Duodenal mucosa (tissue), 2 donors: ENCODE results near the gene MAP3K4.

ENCODE experiments used
- H3K27ac ChIP-seq: one replicate; pipeline ENCODE4 v1.7.0; 2013; ENCODE audit warnings: low read depth, low read length
- H3K27me3 ChIP-seq, 2 donors: one replicate each; pipeline ENCODE4 v1.7.0; 2013; ENCODE audit warnings: low read length in 2 of 2, control low read depth in 1 of 2; ENCODE audit not compliant: insufficient read depth in 2 of 2, control insufficient read depth in 1 of 2
- H3K36me3 ChIP-seq, 2 donors: one replicate each; pipeline ENCODE4 v1.7.0; 2013; ENCODE audit warnings: low read length in 2 of 2, control low read depth in 1 of 2; ENCODE audit not compliant: insufficient read depth in 2 of 2, control insufficient read depth in 1 of 2
- H3K4me1 ChIP-seq, 2 donors: one replicate each; pipeline ENCODE4 v1.7.0; 2013; ENCODE audit warnings: low read length in 2 of 2, control low read depth in 1 of 2; ENCODE audit not compliant: insufficient read depth in 2 of 2, control insufficient read depth in 1 of 2
- H3K4me3 ChIP-seq, 2 donors: one replicate each; pipeline ENCODE4 v1.7.0; 2013; ENCODE audit warnings: low read length in 2 of 2, low read depth in 1 of 2
- H3K9ac ChIP-seq, 2 donors: one replicate each; pipeline ENCODE4 v1.7.0; 2013; ENCODE audit warnings: low read length in 2 of 2, low read depth in 1 of 2
- H3K9me3 ChIP-seq, 2 donors: one replicate each; pipeline ENCODE4 v1.7.0; 2013; ENCODE audit warnings: low read length in 2 of 2, control low read depth in 1 of 2; ENCODE audit not compliant: control insufficient read depth in 1 of 2

MAP3K4 gene

DNA sequence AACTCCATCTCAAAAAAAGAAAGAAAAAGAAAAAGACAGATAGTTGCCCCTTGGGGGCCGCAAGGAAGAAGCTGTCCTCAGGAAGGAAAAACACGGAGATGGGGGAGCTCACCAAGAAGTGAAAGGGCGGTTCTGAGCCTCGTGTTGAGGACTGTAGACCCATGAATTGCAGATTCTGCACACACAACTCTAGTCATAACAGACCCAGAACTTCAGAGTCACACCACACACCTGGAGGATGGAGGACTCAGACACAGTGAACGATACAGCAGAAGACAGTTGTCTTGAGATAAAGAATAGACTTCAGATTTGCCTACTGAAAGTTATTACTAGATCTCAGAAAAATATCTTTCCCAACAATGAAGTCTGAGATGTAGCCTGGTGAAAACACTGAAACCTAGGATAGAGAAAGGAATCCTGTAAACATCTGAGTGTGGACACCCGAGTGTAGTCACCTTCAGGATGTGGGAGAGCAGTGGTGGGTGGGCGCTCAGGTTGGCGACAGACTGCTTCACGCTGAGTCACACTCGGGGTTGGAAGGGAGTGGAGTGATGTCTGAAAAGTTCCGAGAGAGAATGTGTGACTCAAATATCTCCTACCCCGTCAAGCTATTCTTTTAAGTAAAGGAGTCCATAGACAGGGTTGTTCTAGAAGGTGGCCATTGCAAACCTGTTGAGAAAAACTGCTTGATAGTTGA, 88.1 kb downstream of the MAP3K4 start:
- Histone ChIP-seq H3K27me3 (no peaks in the 10 kb centered on the region), H3K36me3 (peaks cover 27 to 60% of the 10 kb centered on the region in 2 donors), H3K27ac (no peak overlapping the region), H3K9me3 (no peaks in the 10 kb centered on the region), H3K9ac (no peak overlapping the region), H3K4me1 (no peaks in the 10 kb centered on the region), H3K4me3 (no peak overlapping the region)

DNA sequence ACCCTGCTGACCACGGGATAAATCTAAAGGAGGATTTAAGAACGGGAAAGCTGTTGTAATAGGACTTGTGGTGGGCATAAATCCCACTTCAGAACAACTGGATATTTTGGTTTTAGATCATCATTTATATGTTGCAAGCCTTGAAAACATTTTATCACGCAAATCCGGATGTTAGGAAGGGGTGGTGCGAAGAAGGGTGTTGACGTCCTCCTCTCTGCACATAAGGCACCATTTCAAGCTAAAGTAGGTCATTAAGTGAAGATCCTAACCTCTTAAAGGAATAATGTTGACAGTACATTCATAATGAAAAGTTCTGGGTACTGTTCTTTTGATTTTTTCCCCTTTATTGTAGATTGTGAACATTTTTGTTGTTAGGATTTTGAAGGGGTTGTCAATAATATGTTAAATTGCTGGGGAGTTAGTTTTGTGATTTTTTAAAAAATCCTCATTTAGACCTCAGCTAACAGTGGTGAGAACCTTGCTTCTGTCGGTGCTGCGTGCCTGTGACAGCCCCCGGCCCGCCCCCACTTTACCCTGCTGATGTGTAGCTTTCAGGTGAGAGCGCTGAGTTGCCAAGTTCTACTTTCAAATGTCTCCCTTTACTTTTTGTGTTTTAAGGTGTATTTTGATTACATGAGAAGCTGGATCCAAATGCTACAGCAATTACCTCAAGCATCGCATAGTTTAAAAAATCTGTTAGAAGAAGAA, 88.8 kb downstream of the MAP3K4 start:
- no peak overlapping the region for H3K9ac ChIP-seq
- H3K36me3 ChIP-seq, result peaks cover 29 to 63% of the 10 kb centered on the region in 2 donors
- H3K9me3 ChIP-seq, result no peaks in the 10 kb centered on the region
- H3K27ac ChIP-seq, result no peak overlapping the region
- no peak overlapping the region for H3K4me3 ChIP-seq
- H3K4me1 ChIP-seq, result no peaks in the 10 kb centered on the region
- H3K27me3 ChIP-seq, result no peaks in the 10 kb centered on the region

DNA sequence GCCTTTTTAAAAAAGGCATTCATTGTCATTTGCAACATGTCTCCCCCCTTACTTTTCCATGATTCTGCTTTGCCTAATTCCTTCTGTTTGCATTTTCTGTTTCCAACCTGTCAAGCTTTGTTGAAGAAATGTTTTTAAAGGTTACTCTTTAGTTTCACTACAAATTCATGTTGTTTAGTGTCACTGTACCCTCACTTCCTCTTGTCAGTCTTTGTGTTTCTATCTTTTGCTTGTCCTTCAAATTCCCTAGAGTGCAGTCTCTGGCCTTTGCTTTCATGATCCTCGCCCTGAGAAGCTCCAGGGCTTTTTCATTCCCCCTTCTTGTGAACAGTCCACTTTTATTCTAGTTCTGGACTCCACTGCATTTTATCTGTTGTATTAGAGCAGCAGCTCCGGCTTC, 90.6 kb downstream of the MAP3K4 start:
- Histone ChIP-seq H3K36me3 (peaks cover 30 to 76% of the 10 kb centered on the region in 2 donors), H3K27me3 (no peaks in the 10 kb centered on the region)

DNA sequence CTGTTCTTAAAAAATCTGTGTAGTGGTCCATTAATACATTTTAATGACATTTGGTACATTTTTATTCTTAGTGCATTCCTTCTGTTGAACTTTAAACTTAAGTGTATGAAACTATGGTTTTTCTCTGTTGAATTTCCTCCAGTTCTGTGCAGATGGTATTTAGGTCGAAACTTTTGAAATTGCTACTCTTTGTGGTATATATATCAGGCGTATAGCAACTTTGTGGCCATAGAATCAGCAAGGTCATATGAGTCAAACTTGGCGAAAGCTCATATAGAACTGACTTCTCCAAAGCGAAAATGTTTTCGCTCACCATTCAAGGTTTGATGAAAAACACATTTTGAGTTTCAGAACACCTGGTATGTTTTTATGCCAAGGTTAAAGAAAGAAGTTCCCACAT, 93.7 kb downstream of the MAP3K4 start:
- Histone ChIP-seq H3K4me1 (no peaks in the 10 kb centered on the region), H3K36me3 (peaks cover 51 to 85% of the 10 kb centered on the region in 2 donors), H3K9me3 (no peaks in the 10 kb centered on the region), H3K27me3 (no peaks in the 10 kb centered on the region), H3K9ac (no peak overlapping the region), H3K4me3 (no peak overlapping the region), H3K27ac (no peak overlapping the region)

More for the DNA sequence above, 90.6 kb downstream of the MAP3K4 start:
- no peak overlapping the region for H3K4me3 ChIP-seq
- no peak overlapping the region for H3K9ac ChIP-seq
- no peaks in the 10 kb centered on the region for H3K4me1 ChIP-seq
- H3K9me3 ChIP-seq, result no peaks in the 10 kb centered on the region
- no peak overlapping the region for H3K27ac ChIP-seq

DNA sequence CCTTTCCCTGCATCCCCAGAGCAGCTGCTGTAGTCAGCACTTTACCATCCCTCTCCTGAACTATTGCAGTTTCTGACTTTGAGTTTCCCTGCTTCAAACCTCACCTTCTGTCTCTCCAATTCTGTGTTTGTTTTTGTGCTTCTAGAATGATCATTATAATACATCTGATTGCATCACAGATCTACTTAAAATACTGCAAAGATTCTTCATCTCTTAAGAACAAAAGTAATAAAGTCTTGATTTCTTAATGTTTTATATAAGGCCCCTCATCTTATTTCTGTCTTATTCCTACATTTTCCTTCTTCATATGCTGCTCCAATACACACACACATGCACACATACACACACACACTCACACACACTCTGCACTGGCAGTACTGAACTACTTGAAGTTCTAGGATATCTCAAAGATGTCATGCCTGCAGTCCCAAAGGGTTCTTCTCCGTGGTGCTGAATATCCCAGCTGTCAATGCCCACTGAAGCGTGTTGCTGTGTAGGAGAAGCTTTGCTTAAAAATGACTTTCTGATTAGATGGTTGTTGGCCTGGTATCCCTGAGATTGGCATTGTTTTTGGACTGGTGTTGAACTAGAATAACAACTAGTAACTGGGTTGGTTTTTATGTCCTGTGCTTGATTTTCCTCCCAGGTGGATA, 97.2 kb downstream of the MAP3K4 start:
- Histone ChIP-seq H3K27me3 (no peaks in the 10 kb centered on the region), H3K9me3 (no peaks in the 10 kb centered on the region), H3K4me3 (no peak overlapping the region), H3K36me3 (peaks cover 47 to 76% of the 10 kb centered on the region in 2 donors), H3K27ac (no peak overlapping the region), H3K9ac (no peak overlapping the region), H3K4me1 (no peaks in the 10 kb centered on the region)

DNA sequence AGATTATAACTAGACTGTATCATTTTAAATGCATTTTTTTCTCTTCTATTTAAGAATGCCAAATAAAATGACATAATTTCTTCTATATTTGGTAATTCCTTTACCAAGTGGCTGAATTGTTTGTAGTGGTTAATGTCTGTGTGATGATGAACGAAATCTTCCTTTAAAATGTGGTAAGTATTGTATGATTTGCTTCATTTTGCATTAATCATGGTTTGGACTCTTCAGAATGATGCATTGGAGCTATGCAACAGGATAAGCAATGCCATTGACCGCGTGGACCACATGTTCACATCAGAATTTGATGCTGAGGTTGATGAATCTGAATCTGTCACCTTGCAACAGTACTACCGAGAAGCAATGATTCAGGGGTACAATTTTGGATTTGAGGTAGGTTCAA, 99.6 kb downstream of the MAP3K4 start:
- no peaks in the 10 kb centered on the region for H3K4me1 ChIP-seq
- H3K9ac ChIP-seq, result no peak overlapping the region
- H3K36me3 ChIP-seq, result peaks cover 50 to 72% of the 10 kb centered on the region in 2 donors
- H3K9me3 ChIP-seq, result no peaks in the 10 kb centered on the region
- H3K27me3 ChIP-seq, result no peaks in the 10 kb centered on the region
- H3K4me3 ChIP-seq, result no peak overlapping the region
- H3K27ac ChIP-seq, result no peak overlapping the region

DNA sequence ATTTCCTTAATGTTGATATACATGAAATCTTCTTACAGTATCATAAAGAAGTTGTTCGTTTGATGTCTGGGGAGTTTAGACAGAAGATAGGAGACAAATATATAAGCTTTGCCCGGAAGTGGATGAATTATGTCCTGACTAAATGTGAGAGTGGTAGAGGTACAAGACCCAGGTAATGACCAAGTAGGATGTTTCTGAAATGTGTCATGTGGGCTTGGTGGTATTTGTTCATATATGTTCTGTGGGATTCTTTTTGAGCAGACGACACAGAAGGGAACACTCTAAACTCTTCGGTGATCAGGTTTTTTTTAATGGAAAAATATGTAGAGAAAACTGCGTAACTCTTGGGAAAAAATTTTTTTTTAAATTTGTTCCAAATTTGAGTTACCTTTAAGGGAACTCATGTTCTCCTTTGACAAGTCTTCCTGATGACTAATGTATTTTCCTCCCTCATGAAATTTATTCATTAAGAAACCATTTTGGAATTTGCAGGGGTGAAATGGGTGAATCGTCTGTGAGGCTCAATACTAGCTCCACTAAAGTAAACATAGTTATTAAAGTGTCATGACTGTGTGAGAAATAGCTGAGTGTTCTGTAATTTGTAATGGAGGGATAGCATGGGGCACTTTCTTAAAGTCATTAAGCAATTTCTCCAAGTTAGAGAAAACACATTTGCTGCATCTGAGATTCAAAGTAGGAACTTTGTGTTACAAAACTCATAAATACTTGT, 100.6 kb downstream of the MAP3K4 start:
- Histone ChIP-seq H3K27me3 (no peaks in the 10 kb centered on the region), H3K36me3 (peaks cover 51 to 70% of the 10 kb centered on the region in 2 donors), H3K9me3 (no peaks in the 10 kb centered on the region), H3K4me1 (no peaks in the 10 kb centered on the region), H3K4me3 (no peak overlapping the region), H3K9ac (no peak overlapping the region), H3K27ac (no peak overlapping the region)

DNA sequence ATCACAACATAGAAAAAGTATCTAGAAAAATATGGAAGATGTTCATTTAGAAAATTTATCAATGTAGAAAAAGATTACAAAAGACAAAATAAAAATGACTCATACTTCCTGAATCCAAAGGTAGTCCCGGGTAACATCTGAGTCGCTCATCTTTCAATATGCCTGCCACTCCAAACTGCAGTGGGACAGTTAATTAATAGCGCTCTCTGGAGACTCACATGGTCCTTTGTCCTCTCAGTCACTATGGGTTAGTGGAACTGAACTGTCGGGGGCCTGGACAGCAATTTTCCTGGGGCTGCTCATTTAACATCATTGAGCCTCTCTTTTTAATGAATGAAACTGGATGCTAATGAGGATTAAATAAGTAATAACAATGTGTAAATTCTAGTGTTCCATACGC, 103.4 kb downstream of the MAP3K4 start:
- no peaks in the 10 kb centered on the region for H3K4me1 ChIP-seq
- H3K27me3 ChIP-seq, result no peaks in the 10 kb centered on the region
- H3K9ac ChIP-seq, result no peak overlapping the region
- H3K4me3 ChIP-seq, result no peak overlapping the region
- H3K9me3 ChIP-seq, result no peaks in the 10 kb centered on the region
- peaks cover 44 to 64% of the 10 kb centered on the region in 2 donors for H3K36me3 ChIP-seq
- H3K27ac ChIP-seq, result no peak overlapping the region

DNA sequence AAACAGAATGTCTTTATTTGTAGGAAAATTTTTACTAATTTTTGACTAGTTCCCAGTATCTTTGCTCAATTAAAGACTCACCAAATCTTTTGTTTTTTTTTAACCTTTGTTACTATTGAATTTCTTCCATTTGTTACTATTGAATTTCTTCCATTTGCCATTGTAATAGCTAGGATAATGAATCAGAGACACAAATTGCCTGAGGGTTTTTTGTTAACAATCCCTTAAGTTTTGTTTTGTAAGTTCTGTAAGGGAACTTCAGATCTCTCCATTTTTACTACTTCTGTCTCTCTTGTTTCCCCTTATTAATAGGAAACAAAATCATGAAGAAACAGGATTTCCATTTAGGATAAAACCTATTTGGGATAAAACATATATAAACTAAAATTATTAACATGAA, 104.3 kb downstream of the MAP3K4 start:
- Histone ChIP-seq H3K36me3 (peaks cover 46 to 63% of the 10 kb centered on the region in 2 donors), H3K27me3 (no peaks in the 10 kb centered on the region), H3K4me1 (no peaks in the 10 kb centered on the region), H3K27ac (no peak overlapping the region), H3K9me3 (no peaks in the 10 kb centered on the region), H3K9ac (no peak overlapping the region), H3K4me3 (no peak overlapping the region)

DNA sequence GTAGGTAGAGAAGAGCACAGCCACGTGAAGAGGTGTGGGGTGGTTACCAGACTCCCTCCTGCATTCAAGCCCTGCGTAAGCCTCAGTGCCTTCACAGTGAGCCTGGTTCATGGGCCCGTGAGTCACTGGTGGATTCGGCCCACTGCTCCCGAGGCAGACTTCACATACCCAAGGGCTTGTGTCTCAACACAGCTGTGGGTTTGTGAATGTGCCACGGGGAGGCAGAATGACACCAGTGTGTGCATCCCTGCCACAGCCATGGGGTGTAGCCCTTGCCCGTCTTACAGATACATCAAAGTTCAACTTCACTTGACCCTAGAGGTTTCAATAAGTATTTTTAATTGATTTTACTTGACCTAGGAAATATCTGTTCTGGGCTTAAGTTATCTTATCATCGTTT, 108.5 kb downstream of the MAP3K4 start:
- no peaks in the 10 kb centered on the region for H3K9me3 ChIP-seq
- peaks cover 31 to 63% of the 10 kb centered on the region in 2 donors for H3K36me3 ChIP-seq
- H3K27me3 ChIP-seq, result no peaks in the 10 kb centered on the region
- no peak overlapping the region for H3K4me3 ChIP-seq
- H3K4me1 ChIP-seq, result no peaks in the 10 kb centered on the region
- no peak overlapping the region for H3K27ac ChIP-seq
- H3K9ac ChIP-seq, result no peak overlapping the region
